ENCODE measurements around the gene DCLK2. TPM values are rescaled to one million over a fixed set of nuclear protein-coding genes. Genes with fewer than 3 reads are reported as not detected.

DCLK2 gene
- total and polyA plus RNA-seq, 2 of the 8 experiments (the other 6 are each of a cell fraction or from before 2014, with no cell fraction given): 0.32 to 0.37 TPM

- TF ChIP-seq CHD7 (IDR thresholded peaks at IDR 0.05; ENCODE audit: insufficient replicate concordance, low read length): no peak
- no peak for TF ChIP-seq TBP (IDR thresholded peaks at IDR 0.05; ENCODE audit: low read depth, low read length)
- TF ChIP-seq, protein P1, sequence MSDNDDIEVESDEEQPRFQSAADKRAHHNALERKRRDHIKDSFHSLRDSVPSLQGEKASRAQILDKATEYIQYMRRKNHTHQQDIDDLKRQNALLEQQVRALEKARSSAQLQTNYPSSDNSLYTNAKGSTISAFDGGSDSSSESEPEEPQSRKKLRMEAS (IDR thresholded peaks at IDR 0.05): no peak
- TF ChIP-seq CHD1 (IDR thresholded peaks at IDR 0.05; ENCODE audit: low read depth, low read length): no peak
These were observed 168.9 kb downstream of the DCLK2 start (continued) for GRCh38 chr4:150247184-150247583.
